Activated CD4-positive, alpha-beta T cell treated with anti-CD3 and anti-CD28 coated beads for 24 hours (primary cell): ENCODE measurements around the gene CNTNAP1.
A peak's percentile ranks its signal among the peaks of the same experiment; 100 is the strongest.
"Not testable (repeated sequence)": the region's sequence is repeated elsewhere in the genome, so short reads cannot be mapped to it uniquely, and the experiment has no call there.

Experiments
- DNase-seq, 2 donors: peaks; one replicate each; pipeline ENCODE4 v3.0.0-alpha.2; 2020; ENCODE audit warnings: low read depth in 2 of 2

The CNTNAP1 gene

GRCh38 chr17:42681976-42682721, at the start of gene CNTNAP1:
CNTNAP1 (plus strand) TSS chr17:42682531; CDS start chr17:42682830, 299 bp downstream.
- no peak for DNase-seq

- DNase-seq: no peak
Observed at GRCh38 chr17:42632949-42633444, 49.3 kb upstream of the CNTNAP1 start.

- no peak for DNase-seq
Observed at GRCh38 chr17:42639525-42640113, 42.7 kb upstream of the CNTNAP1 start.

GRCh38 chr17:42640121-42640520, 42.2 kb upstream of the CNTNAP1 start:
- no peak for DNase-seq

- no peak for DNase-seq
Observed at GRCh38 chr17:42642336-42642735, 40.0 kb upstream of the CNTNAP1 start.

- DNase-seq: no peak
Observed at GRCh38 chr17:42647778-42648177, 34.6 kb upstream of the CNTNAP1 start.

GRCh38 chr17:42651392-42651791, 30.9 kb upstream of the CNTNAP1 start:
- DNase-seq: no peak

GRCh38 chr17:42653179-42654124, 28.9 kb upstream of the CNTNAP1 start:
- no peak for DNase-seq

- no peak for DNase-seq
Observed at GRCh38 chr17:42655528-42655927, 26.8 kb upstream of the CNTNAP1 start.

- DNase-seq: no peak
Observed at GRCh38 chr17:42657824-42658588, 24.3 kb upstream of the CNTNAP1 start.

- DNase-seq: peak; percentile 71 to 81
Observed at GRCh38 chr17:42659079-42659931, 23.0 kb upstream of the CNTNAP1 start, which contains the start of gene TUBG2. TUBG2 (plus strand) TSS chr17:42659284; CDS start chr17:42659504, 220 bp downstream.

GRCh38 chr17:42659932-42660274, 22.4 kb upstream of the CNTNAP1 start:
- DNase-seq: not testable (repeated sequence)

GRCh38 chr17:42660692-42661345, 21.5 kb upstream of the CNTNAP1 start:
- no peak for DNase-seq

GRCh38 chr17:42665581-42666001, 16.7 kb upstream of the CNTNAP1 start:
- DNase-seq: no peak

GRCh38 chr17:42666126-42666525, 16.2 kb upstream of the CNTNAP1 start:
- DNase-seq: not testable (repeated sequence)

GRCh38 chr17:42667088-42667951, 15.0 kb upstream of the CNTNAP1 start:
- DNase-seq: no peak

GRCh38 chr17:42669705-42669976, 12.7 kb upstream of the CNTNAP1 start:
- no peak for DNase-seq

GRCh38 chr17:42669977-42670788, 12.1 kb upstream of the CNTNAP1 start:
- no peak for DNase-seq
